ENCODE results near the gene DPEP2. TPM values are rescaled to one million over a fixed set of nuclear protein-coding genes. Genes with fewer than 3 reads are reported as not detected.

DPEP2 gene
- total and polyA plus RNA-seq, 2 of the 13 experiments (the other 11 are each of a cell fraction or from before 2014, with no cell fraction given): 0.18 TPM; not detected in 1

- TF ChIP-seq ZNF891 (CRISPR knock-in tag; IDR thresholded peaks at IDR 0.05): peak; percentile 93
- TF ChIP-seq KAT8 (CRISPR knock-in tag; IDR thresholded peaks at IDR 0.05): peak; percentile 59; the same call in 1 of the 2 replicates
- TF ChIP-seq NFE2L1 (CRISPR knock-in tag; IDR thresholded peaks at IDR 0.05; ENCODE audit: borderline replicate concordance): peak; percentile 76; the same call in 1 of the 2 replicates
- TF ChIP-seq AKNA (CRISPR knock-in tag; IDR thresholded peaks at IDR 0.05; ENCODE audit: borderline replicate concordance): no peak
- no peak for TF ChIP-seq RNF2 (conservative IDR thresholded peaks at IDR 0.05; ENCODE audit: low read depth)
- TF ChIP-seq ZBTB33 (CRISPR knock-in tag; IDR thresholded peaks at IDR 0.05): no peak
- peak; percentile 33 to 40; a peak in 2 of 4 replicates for TF ChIP-seq NR2F1 (CRISPR knock-in tag; IDR thresholded peaks at IDR 0.05)
- peak in 1 of 2 experiments; percentile 73; a peak in 1 of 4 replicates for TF ChIP-seq EP300 (IDR thresholded peaks at IDR 0.05; ENCODE audit: low read depth in 2 of 2, low read length in 2 of 2)
- TF ChIP-seq EP300 (CRISPR knock-in tag; IDR thresholded peaks at IDR 0.05; ENCODE audit: borderline replicate concordance): no peak
- no peak for TF ChIP-seq SRSF9 (IDR thresholded peaks at IDR 0.05; ENCODE audit: borderline replicate concordance, insufficient read depth, low read depth, low read length, poor library complexity, severe bottlenecking)
- TF ChIP-seq ZBTB4 (CRISPR knock-in tag; IDR thresholded peaks at IDR 0.05; ENCODE audit: borderline replicate concordance): 0 out of 2 replicates have a peak, but pooled peaks have one; percentile 29
- no peak for TF ChIP-seq FOXO4 (CRISPR knock-in tag; conservative IDR thresholded peaks at IDR 0.05)
- peak; percentile 73; the same call in 1 of the 2 replicates for TF ChIP-seq MEF2D (CRISPR knock-in tag; IDR thresholded peaks at IDR 0.05)
Observed at GRCh38 chr16:67968400-67969253, 30.7 kb downstream of the DPEP2 start, which contains the start of gene SLC12A4 (continued).

Measured in HepG2 (cell line).